Measurements from ENCODE around the gene PYM1. TPM values are rescaled to one million over a fixed set of nuclear protein-coding genes. Genes with fewer than 3 reads are reported as not detected.

Gene PYM1
- total and polyA plus RNA-seq, 2 of the 13 experiments (the other 11 are each of a cell fraction or from before 2014, with no cell fraction given), result 44.0 to 51.8 TPM

DNA sequence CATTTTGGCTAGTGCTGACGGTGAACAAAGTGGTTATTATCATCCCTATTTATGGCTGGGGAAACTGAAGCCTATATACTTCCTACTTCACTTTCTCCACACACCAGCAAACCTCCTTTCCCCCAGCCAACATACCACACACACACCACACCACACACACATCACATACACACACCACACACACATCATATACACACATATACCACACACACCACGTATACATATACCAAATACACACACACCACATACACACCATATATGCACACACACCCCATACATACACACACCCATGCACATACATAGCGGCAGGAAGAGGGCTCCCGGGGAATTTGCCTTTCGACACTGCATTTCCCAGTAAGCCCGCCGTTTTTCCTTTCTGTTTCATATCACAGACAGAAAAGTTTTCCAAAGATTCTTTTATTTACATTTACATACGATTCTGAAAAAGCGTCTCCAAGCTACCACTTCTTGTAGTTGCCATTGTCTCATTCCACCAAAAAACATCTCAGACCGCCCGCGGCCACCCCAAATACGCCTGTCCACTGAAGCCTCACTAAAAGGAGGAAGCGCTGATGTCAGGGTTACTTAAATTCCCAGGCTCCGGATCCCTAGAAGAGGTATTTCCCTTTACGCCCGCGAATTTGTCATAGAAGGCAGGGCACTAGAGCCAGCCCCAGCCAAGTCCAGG, 45.4 kb upstream of the PYM1 start (continued):
- TF ChIP-seq ETV5 (CRISPR knock-in tag; IDR thresholded peaks at IDR 0.05; ENCODE audit: borderline replicate concordance) (no peak), POLR2A (IDR thresholded peaks at IDR 0.05; ENCODE audit: insufficient read depth in 1 of 2, low read depth in 2 of 2, low read length in 2 of 2) (peak in 1 of 2 experiments; percentile 37; a peak in 1 of 4 replicates), HDAC2 (CRISPR knock-in tag; IDR thresholded peaks at IDR 0.05) (no peak), SRSF1 (optimal IDR thresholded peaks at IDR 0.05; ENCODE audit: low read depth, low read length) (peak; percentile 3), NFIC (IDR thresholded peaks at IDR 0.05; ENCODE audit: low read length) (0 out of 2 replicates have a peak, but pooled peaks have one; percentile 18), NCOA2 (CRISPR knock-in tag; IDR thresholded peaks at IDR 0.05) (0 out of 2 replicates have a peak, but pooled peaks have one; percentile 1), ZNF326 (CRISPR knock-in tag; IDR thresholded peaks at IDR 0.05; ENCODE audit: borderline replicate concordance) (no peak), ZNF777 (CRISPR knock-in tag; IDR thresholded peaks at IDR 0.05) (no peak)
- TF ChIP-seq, protein P1, sequence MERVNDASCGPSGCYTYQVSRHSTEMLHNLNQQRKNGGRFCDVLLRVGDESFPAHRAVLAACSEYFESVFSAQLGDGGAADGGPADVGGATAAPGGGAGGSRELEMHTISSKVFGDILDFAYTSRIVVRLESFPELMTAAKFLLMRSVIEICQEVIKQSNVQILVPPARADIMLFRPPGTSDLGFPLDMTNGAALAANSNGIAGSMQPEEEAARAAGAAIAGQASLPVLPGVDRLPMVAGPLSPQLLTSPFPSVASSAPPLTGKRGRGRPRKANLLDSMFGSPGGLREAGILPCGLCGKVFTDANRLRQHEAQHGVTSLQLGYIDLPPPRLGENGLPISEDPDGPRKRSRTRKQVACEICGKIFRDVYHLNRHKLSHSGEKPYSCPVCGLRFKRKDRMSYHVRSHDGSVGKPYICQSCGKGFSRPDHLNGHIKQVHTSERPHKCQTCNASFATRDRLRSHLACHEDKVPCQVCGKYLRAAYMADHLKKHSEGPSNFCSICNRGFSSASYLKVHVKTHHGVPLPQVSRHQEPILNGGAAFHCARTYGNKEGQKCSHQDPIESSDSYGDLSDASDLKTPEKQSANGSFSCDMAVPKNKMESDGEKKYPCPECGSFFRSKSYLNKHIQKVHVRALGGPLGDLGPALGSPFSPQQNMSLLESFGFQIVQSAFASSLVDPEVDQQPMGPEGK (CRISPR knock-in tag; IDR thresholded peaks at IDR 0.05), result 0 out of 2 replicates have a peak, but pooled peaks have one; percentile 9

DNA sequence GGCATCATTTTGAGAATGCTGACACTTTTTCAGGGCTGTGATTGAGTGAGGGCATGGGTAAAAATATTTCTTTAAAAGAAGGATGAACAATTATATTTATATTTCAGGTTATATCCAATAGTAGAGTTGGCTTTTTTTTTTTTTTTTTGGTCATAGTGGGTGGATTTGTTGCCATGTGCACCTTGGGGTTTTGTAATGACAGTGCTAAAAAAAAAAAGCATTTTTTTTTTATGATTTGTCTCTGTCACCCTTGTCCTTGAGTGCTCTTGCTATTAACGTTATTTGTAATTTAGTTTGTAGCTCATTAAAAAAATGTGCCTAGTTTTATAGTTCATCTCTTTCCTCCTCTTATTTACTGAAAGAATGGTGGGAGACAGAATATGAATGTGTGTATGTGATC, 44.8 kb upstream of the PYM1 start:
- ATAC-seq (no peak), FAIRE-seq (no peak), DNase-seq (ENCODE audit: low spot score) (no peak)
- intact Hi-C loops (cut with micrococcal nuclease; ENCODE audit: unreplicated experiment) (no loop called here), in situ Hi-C loops (cut with HindIII; ENCODE audit: extremely low pct_ligation_motif_present, low pct_unique_long_range_greater_than_20kb) (loop anchor here (10.0 kb wide), 1 partner anchor 62 kb away; no protein-coding TSS in a partner anchor)
- POLR2A ChIA-PET, result interaction anchor here (3.2 kb wide), 1 partner anchor 109 kb away, joined by 28 read pairs; no protein-coding TSS in a partner anchor
- Histone ChIP-seq H3K27me3 (ENCODE audit: control insufficient read depth in 1 of 2, insufficient read depth in 2 of 2, low read length in 2 of 2) (no peaks in the 10 kb centered on the region), H2AFZ (ENCODE audit: low read length) (no peak overlapping the region), H3K27ac (ENCODE audit: extremely low read length, insufficient read depth, low read length) (peak overlapping the region; percentile 79), H3K4me2 (ENCODE audit: low read depth, low read length) (peak overlapping the region; percentile 86), H3K9ac (ENCODE audit: insufficient read depth, low read depth, low read length) (peak overlapping the region; percentile 79), H4K20me1 (ENCODE audit: insufficient read depth, low read length) (no peaks in the 10 kb centered on the region), H3K36me3 (replicated peaks in 1 of 2; ENCODE audit: control insufficient read depth in 1 of 2, insufficient read depth in 2 of 2, low read length in 2 of 2) (peaks cover 2 to 27% of the 10 kb centered on the region in 2 experiments), H3K9me3 (ENCODE audit: low read length) (no peaks in the 10 kb centered on the region), H3K4me1 (ENCODE audit: insufficient read depth, low read length) (peaks cover 57% of the 10 kb centered on the region), H3K79me2 (ENCODE audit: insufficient read depth, low read length) (peaks cover 33% of the 10 kb centered on the region), H3K4me3 (replicated peaks in 1 of 3; ENCODE audit: insufficient read depth in 1 of 3, low read depth in 2 of 3, low read length in 3 of 3) (peak overlapping the region in 2 of 3 experiments; percentile 75 to 88; a peak in 5 of 6 replicates)
- CTCF ChIA-PET (ENCODE audit: low intra/inter-chr PET ratio, low total read pairs), result no interaction called here
- 90% methylated on average over 1 of the region's 1 CpG for WGBS (ENCODE audit: low lambda C conversion rate)
- BruUV-seq (replicated peaks), result no TSS peak
- TF ChIP-seq NFE2 (CRISPR knock-in tag; IDR thresholded peaks at IDR 0.05) (no peak), NKX3-1 (CRISPR knock-in tag; IDR thresholded peaks at IDR 0.05) (no peak), ZNF557 (CRISPR knock-in tag; IDR thresholded peaks at IDR 0.05) (no peak), JDP2 (CRISPR knock-in tag; IDR thresholded peaks at IDR 0.05; ENCODE audit: borderline replicate concordance) (no peak)
- TF ChIP-seq, protein P2, sequence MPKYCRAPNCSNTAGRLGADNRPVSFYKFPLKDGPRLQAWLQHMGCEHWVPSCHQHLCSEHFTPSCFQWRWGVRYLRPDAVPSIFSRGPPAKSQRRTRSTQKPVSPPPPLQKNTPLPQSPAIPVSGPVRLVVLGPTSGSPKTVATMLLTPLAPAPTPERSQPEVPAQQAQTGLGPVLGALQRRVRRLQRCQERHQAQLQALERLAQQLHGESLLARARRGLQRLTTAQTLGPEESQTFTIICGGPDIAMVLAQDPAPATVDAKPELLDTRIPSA (CRISPR knock-in tag; IDR thresholded peaks at IDR 0.05; ENCODE audit: borderline replicate concordance), result no peak

Data from HepG2 (cell line).